Kidney (tissue), 14 donors: ENCODE results near the gene GPR37L1. TPM values are rescaled to one million over a fixed set of nuclear protein-coding genes. Genes with fewer than 3 reads are reported as not detected.

Experiments
- DNase-seq, 5 donors: peaks; one replicate each; pipeline ENCODE4 v3.0.0-alpha.2; 2013 to 2020
- FAIRE-seq: peaks from 2 replicates; lab custom pipeline; 2012; peaks lifted over from hg19 to GRCh38; lab: Jason Lieb, UNC
- H3K27ac ChIP-seq, 2 donors: one replicate each; pipeline ENCODE4 v1.7.0; 2013; ENCODE audit warnings: low read depth in 2 of 2, low read length in 2 of 2, inconsistent platforms in 1 of 2
- H3K27me3 ChIP-seq: one replicate; pipeline ENCODE4 v1.7.1; 2013; ENCODE audit warnings: low read length, inconsistent platforms; ENCODE audit not compliant: control insufficient read depth, insufficient read depth
- H3K36me3 ChIP-seq, 3 donors: one replicate each; pipeline versions ENCODE4 v1.7.0 to v1.7.1; 2013; ENCODE audit warnings: low read length in 3 of 3, control low read depth in 1 of 3, inconsistent platforms in 1 of 3; ENCODE audit not compliant: insufficient read depth in 3 of 3, control insufficient read depth in 2 of 3
- H3K4me1 ChIP-seq, 3 donors: one replicate each; pipeline versions ENCODE4 v1.7.0 to v1.7.1; 2013; ENCODE audit warnings: low read length in 3 of 3, inconsistent platforms in 1 of 3, low read depth in 1 of 3; ENCODE audit not compliant: control insufficient read depth in 2 of 3, insufficient read depth in 2 of 3
- H3K4me3 ChIP-seq, 3 donors: one replicate each; pipeline versions ENCODE4 v1.7.0 to v1.8.1; 2013; ENCODE audit warnings: low read length in 3 of 3, control low read depth in 1 of 3, inconsistent platforms in 1 of 3
- H3K9ac ChIP-seq, 3 donors: one replicate each; pipeline versions ENCODE4 v1.7.0 to v1.7.1; 2013; ENCODE audit warnings: low read length in 3 of 3, control low read depth in 1 of 3, inconsistent platforms in 1 of 3
- H3K9me3 ChIP-seq, 3 donors: one replicate each; pipeline versions ENCODE4 v1.7.0 to v1.7.1; 2013; ENCODE audit warnings: low read length in 3 of 3, control low read depth in 1 of 3, inconsistent platforms in 1 of 3; ENCODE audit not compliant: control insufficient read depth in 2 of 3, insufficient read depth in 1 of 3
- intact Hi-C: fragments of 100-400 bp; cut with DNase I; formaldehyde crosslinking; loops from one replicate; pipeline ENCODE4 v1.11.1; 2022
- polyA plus RNA-seq: library from polyadenylated mRNA; stranded (reverse); fragments of 350-450 nt; fragmentation: Illumina TruSeq; extraction: RNeasy Lipid Tissue Mini Kit (QIAGEN cat#74804); gene quantifications from one replicate; pipeline ENCODE4 v1.2.3, GENCODE V29; 2014; ENCODE audit warnings: low read depth, low replicate concordance; ENCODE audit not compliant: insufficient read depth
- total RNA-seq: library from RNA; stranded (reverse); fragmentation: NEBNext Ultra II Directional; extraction: Animal tissue kit (Norgen Biotek cat#: 25700); gene quantifications from one replicate; pipeline ENCODE4 v1.2.1, GENCODE V29; 2021
- TF ChIP-seq, protein P1 (sequence below): IDR thresholded peaks from 3 replicates; pipeline ENCODE4 v1.5.1; 2012; ENCODE audit warnings: mild to moderate bottlenecking, moderate library complexity, borderline replicate concordance; ENCODE audit not compliant: insufficient read depth; ENCODE audit errors: extremely low read depth
- donor health status: control.
- donor health status: control.
- donor health status: control.
- donor health status: control.
- donor health status: control.
- donor health status: DM: yes; HTN: yes; CAD: no.
- donor health status: Normal renal cell carcinoma (clear cell type).

GPR37L1 gene
- total and polyA plus RNA-seq, 2 donors from 2014 or later: 0.13 TPM; not detected in 1

DNA sequence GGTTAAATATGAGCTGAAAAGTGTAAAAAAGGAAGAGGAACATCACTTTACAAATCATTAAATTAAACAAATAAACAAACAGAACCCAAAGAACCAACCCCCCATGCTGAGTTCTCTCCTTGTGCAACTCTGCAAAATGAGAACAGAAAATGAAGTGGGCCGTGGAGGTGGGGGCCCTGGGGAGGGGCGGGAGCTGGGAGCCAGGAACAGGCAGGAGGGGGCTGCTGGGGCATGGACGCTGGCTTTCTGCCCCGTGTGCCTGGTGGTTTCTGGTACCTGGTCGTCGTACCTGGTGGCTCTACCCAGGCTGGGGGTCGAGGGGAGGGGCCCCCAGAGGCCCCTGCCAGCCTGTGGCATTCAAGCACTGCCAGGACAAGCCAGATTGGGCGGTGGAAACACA, 10.8 kb downstream of the GPR37L1 start:
- peaks cover 0 to 17% (median 17%) of the 10 kb centered on the region in 3 donors for H3K4me1 ChIP-seq
- FAIRE-seq (no peak), DNase-seq (peak in 1 of 5 donors; percentile 71)
- intact Hi-C loops: loop anchor here (5.0 kb wide), 1 partner anchor 131 kb away; no protein-coding TSS in a partner anchor
- no peak overlapping the region for H3K9ac ChIP-seq
- peaks cover 5 to 25% (median 14%) of the 10 kb centered on the region in 3 donors for H3K36me3 ChIP-seq
- H3K27me3 ChIP-seq: no peaks in the 10 kb centered on the region
- H3K27ac ChIP-seq: no peak overlapping the region
- TF ChIP-seq, protein P1, sequence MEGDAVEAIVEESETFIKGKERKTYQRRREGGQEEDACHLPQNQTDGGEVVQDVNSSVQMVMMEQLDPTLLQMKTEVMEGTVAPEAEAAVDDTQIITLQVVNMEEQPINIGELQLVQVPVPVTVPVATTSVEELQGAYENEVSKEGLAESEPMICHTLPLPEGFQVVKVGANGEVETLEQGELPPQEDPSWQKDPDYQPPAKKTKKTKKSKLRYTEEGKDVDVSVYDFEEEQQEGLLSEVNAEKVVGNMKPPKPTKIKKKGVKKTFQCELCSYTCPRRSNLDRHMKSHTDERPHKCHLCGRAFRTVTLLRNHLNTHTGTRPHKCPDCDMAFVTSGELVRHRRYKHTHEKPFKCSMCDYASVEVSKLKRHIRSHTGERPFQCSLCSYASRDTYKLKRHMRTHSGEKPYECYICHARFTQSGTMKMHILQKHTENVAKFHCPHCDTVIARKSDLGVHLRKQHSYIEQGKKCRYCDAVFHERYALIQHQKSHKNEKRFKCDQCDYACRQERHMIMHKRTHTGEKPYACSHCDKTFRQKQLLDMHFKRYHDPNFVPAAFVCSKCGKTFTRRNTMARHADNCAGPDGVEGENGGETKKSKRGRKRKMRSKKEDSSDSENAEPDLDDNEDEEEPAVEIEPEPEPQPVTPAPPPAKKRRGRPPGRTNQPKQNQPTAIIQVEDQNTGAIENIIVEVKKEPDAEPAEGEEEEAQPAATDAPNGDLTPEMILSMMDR: no peak
- no peak overlapping the region for H3K4me3 ChIP-seq
- no peaks in the 10 kb centered on the region for H3K9me3 ChIP-seq

DNA sequence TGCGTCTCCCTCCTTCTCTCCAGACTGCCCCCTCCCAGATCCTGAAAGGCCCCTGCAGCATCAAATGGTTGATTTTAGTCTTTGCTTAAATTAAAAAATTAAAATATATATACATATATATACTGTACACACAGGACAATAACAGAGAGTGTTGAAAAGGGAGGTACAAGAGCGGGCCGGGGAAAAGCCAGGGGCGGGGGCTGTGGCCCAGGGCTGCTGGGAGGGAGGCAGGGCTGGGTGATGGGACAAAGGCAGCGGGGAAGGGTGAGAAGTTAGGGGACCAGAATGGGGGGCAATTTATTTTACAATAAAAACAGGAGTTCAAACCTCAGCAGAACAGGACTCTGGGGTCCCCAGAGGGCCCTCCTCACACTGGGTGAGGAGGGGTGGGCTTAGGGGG, 11.3 kb downstream of the GPR37L1 start:
- H3K27ac ChIP-seq: no peak overlapping the region
- no peak overlapping the region for H3K4me3 ChIP-seq
- H3K4me1 ChIP-seq: peaks cover 0 to 18% (median 17%) of the 10 kb centered on the region in 3 donors
- DNase-seq (peak in 1 of 5 donors; percentile 41), FAIRE-seq (no peak)
- H3K9me3 ChIP-seq: no peaks in the 10 kb centered on the region
- TF ChIP-seq, protein P1: no peak
- H3K27me3 ChIP-seq: no peaks in the 10 kb centered on the region
- H3K9ac ChIP-seq: no peak overlapping the region
- peaks cover 5 to 25% (median 15%) of the 10 kb centered on the region in 3 donors for H3K36me3 ChIP-seq
- intact Hi-C loops: loop anchor here (5.0 kb wide), 1 partner anchor 132 kb away; no protein-coding TSS in a partner anchor

DNA sequence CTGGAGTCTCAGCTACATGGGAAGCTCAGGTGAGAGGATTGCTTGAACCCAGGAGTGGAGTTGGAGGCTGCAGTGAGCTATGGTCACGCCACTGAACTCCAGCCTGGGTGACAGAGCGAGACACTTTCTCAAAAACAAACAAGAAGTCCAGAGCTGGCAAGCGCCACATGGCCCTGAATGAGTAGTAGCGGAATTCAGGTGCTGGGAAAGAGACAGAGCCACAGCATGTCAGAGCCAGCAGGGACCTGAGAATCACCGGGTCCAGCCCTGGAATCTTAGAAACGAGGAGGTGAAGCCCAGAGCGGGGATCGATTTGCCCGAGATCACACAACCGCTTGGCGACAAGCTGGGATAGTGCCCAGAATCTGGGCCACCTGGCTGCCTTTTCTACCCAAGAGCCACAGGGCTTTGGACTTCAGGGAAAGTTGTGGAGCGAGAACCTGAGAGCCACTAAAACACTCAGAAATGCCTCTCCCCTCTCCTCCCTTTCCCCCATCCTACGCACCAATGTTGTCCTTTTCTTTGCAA, 12.0 kb downstream of the GPR37L1 start:
- H3K27ac ChIP-seq: no peak overlapping the region
- intact Hi-C loops: loop anchor here (5.0 kb wide), 1 partner anchor 132 kb away; no protein-coding TSS in a partner anchor

More for the DNA sequence above, 12.0 kb downstream of the GPR37L1 start:
- peaks cover 0 to 18% (median 17%) of the 10 kb centered on the region in 3 donors for H3K4me1 ChIP-seq
- no peak for FAIRE-seq
- no peaks in the 10 kb centered on the region for H3K27me3 ChIP-seq
- H3K9me3 ChIP-seq: no peaks in the 10 kb centered on the region
- DNase-seq: peak in 1 of 5 donors; percentile 62
- TF ChIP-seq, protein P1: no peak
- H3K9ac ChIP-seq: no peak overlapping the region
- H3K36me3 ChIP-seq: peaks cover 5 to 25% (median 15%) of the 10 kb centered on the region in 3 donors
- H3K4me3 ChIP-seq: no peak overlapping the region
